Gastrocnemius medialis (tissue), 4 donors: ENCODE measurements around the gene MPPED2. TPM values are rescaled to one million over a fixed set of nuclear protein-coding genes. Genes with fewer than 3 reads are reported as not detected.

Experiments used
- ATAC-seq, 2 donors: fragments of 150-250 bp; one replicate each; pipeline ENCODE4 v1.9.1; 2016
- DNase-seq, 2 donors: peaks; one replicate each; pipeline ENCODE4 v3.0.0-alpha.2; 2019
- H3K27ac ChIP-seq, 4 donors: fragments of 200-600 bp; sonication (generic); 1 replicate in 1 of 4; 2 replicates in 3 of 4; pipeline ENCODE4 v1.5.1; 2016 to 2018; ENCODE audit warnings: mild to moderate bottlenecking in 2 of 4, moderate library complexity in 1 of 4
- H3K27me3 ChIP-seq, 3 donors: fragments of 200-600 bp; sonication (generic) in 2 of 3; 1 replicate in 1 of 3; 2 replicates in 2 of 3; pipeline versions ENCODE4 v1.5.1 to v1.6.0; 2016 to 2019; ENCODE audit warnings: mild to moderate bottlenecking in 1 of 3, moderate library complexity in 1 of 3
- H3K36me3 ChIP-seq, 2 donors: fragments of 200-600 bp; sonication (generic) in 1 of 2; one replicate each; pipeline ENCODE4 v1.5.1; 2017 to 2018
- H3K4me1 ChIP-seq, 2 donors: fragments of 200-600 bp; sonication (generic) in 1 of 2; one replicate each; pipeline ENCODE4 v1.5.1; 2016 to 2017; ENCODE audit warnings: mild to moderate bottlenecking in 2 of 2
- H3K4me3 ChIP-seq, 4 donors: fragments of 200-600 bp; sonication (generic) in 3 of 4; 1 replicate in 1 of 4; 2 replicates in 3 of 4; pipeline ENCODE4 v1.5.1; 2016 to 2019; ENCODE audit warnings: mild to moderate bottlenecking in 2 of 4
- H3K9me3 ChIP-seq, 3 donors: fragments of 200-600 bp; sonication (generic) in 2 of 3; 1 replicate in 1 of 3; 2 replicates in 2 of 3; pipeline ENCODE4 v1.5.1; 2016 to 2019
- CTCF ChIP-seq, 5 experiments: fragments of 450-650 bp in 3 of 5; fragments of 200-600 bp in 2 of 5; sonication (generic) in 2 of 5; IDR thresholded peaks in 4 of 5; conservative IDR thresholded peaks in 1 of 5; 1 replicate in 4 of 5; 2 replicates in 1 of 5; pipeline ENCODE4 v1.5.1; 2016 to 2019; ENCODE audit warnings: antibody characterized with exemption in 5 of 5, mild to moderate bottlenecking in 3 of 5, moderate library complexity in 3 of 5
- POLR2A ChIP-seq, 2 donors: fragments of 450-650 bp; IDR thresholded peaks; one replicate each; pipeline ENCODE4 v1.6.1; 2017; ENCODE audit warnings: antibody characterized with exemption in 2 of 2, mild to moderate bottlenecking in 2 of 2, moderate library complexity in 2 of 2
- in situ Hi-C, 4 donors: fragments of 200-750 bp; cut with MboI; loops; one replicate each; pipeline versions ENCODE4 v1.15.0 to v1.8.0; 2017; ENCODE audit warnings: low sequenced_read_pairs in 4 of 4
- intact Hi-C: fragments of 100-400 bp; cut with DNase I; formaldehyde crosslinking; loops from one replicate; pipeline ENCODE4 v1.15.1; 2023; ENCODE audit warnings: low total_unique reads
- total RNA-seq, 4 donors: library from RNA; depleted of rRNA; stranded (reverse); fragments of >200 nt; gene quantifications; one replicate each; pipeline versions ENCODE4 v1.1.0 to v1.2.3, GENCODE V29; 2016

Gene MPPED2
- total RNA-seq, 4 donors from 2014 or later = 0.78 to 4.4 (median 2.2) TPM

- DNase-seq = no peak
- Histone ChIP-seq H3K9me3 (no peaks in the 10 kb centered on the region), H3K27ac (no peak overlapping the region), H3K36me3 (no peaks in the 10 kb centered on the region), H3K27me3 (no peaks in the 10 kb centered on the region), H3K4me1 (no peaks in the 10 kb centered on the region), H3K4me3 (no peak overlapping the region)
- in situ Hi-C loops (no loop called here), intact Hi-C loops (no loop called here)
- TF ChIP-seq POLR2A (IDR thresholded peaks at IDR 0.05) (no peak), CTCF (IDR thresholded peaks at IDR 0.05 in 4 of 5, conservative IDR thresholded peaks at IDR 0.05 in 1 of 5) (no peak)
- ATAC-seq = no peak
Observed at GRCh38 chr11:30412509-30412908, 173.6 kb downstream of the MPPED2 start.

DNA sequence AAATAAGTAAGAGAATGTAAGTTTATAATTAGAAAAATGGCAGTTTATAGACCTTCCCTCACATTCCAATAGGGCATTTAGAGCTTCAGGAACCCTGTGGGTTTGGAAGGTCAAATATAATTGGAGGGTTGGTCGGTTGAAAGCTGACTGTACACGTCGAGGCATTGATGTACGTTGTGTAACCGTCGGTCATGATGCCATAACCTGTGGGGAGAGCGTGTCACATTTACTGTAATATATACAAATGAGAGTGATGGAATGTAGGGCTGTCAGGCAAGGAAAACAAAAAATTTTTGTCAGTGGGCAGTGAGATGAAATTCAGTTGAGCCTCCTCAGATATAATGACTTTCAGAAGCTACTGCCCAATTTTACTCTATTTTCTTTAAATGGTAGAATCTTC is 174.8 kb downstream of the MPPED2 start:
- in situ Hi-C loops = no loop called here
- ATAC-seq (no peak), DNase-seq (no peak)
- Histone ChIP-seq H3K27me3 (no peaks in the 10 kb centered on the region), H3K27ac (no peak overlapping the region), H3K4me3 (no peak overlapping the region), H3K36me3 (no peaks in the 10 kb centered on the region), H3K4me1 (no peaks in the 10 kb centered on the region), H3K9me3 (no peaks in the 10 kb centered on the region)
- TF ChIP-seq POLR2A (IDR thresholded peaks at IDR 0.05) (no peak), CTCF (IDR thresholded peaks at IDR 0.05 in 4 of 5, conservative IDR thresholded peaks at IDR 0.05 in 1 of 5) (no peak)
- intact Hi-C loops = no loop called here

GRCh38 chr11:30406978-30407762 is 179.0 kb downstream of the MPPED2 start:
- Histone ChIP-seq H3K9me3 (no peaks in the 10 kb centered on the region), H3K27me3 (no peaks in the 10 kb centered on the region), H3K36me3 (no peaks in the 10 kb centered on the region), H3K4me3 (no peak overlapping the region), H3K4me1 (no peaks in the 10 kb centered on the region), H3K27ac (no peak overlapping the region)
- intact Hi-C loops = no loop called here
- in situ Hi-C loops = no loop called here
- DNase-seq (no peak), ATAC-seq (no peak)
- TF ChIP-seq CTCF (IDR thresholded peaks at IDR 0.05 in 4 of 5, conservative IDR thresholded peaks at IDR 0.05 in 1 of 5) (no peak), POLR2A (IDR thresholded peaks at IDR 0.05) (no peak)

- Histone ChIP-seq H3K27me3 (no peaks in the 10 kb centered on the region), H3K4me3 (no peak overlapping the region), H3K9me3 (no peaks in the 10 kb centered on the region), H3K36me3 (no peaks in the 10 kb centered on the region), H3K4me1 (no peaks in the 10 kb centered on the region), H3K27ac (no peak overlapping the region)
- intact Hi-C loops (no loop called here), in situ Hi-C loops (no loop called here)
- no peak for ATAC-seq
- no peak for DNase-seq
- TF ChIP-seq POLR2A (IDR thresholded peaks at IDR 0.05) = no peak
- TF ChIP-seq CTCF (IDR thresholded peaks at IDR 0.05 in 4 of 5, conservative IDR thresholded peaks at IDR 0.05 in 1 of 5) = no peak
Observed at GRCh38 chr11:30405385-30405784, 180.8 kb downstream of the MPPED2 start.

GRCh38 chr11:30404136-30404535 is 182.0 kb downstream of the MPPED2 start:
- intact Hi-C loops (no loop called here), in situ Hi-C loops (no loop called here)

More at GRCh38 chr11:30404136-30404535, 182.0 kb downstream of the MPPED2 start:
- ATAC-seq = no peak
- no peak for DNase-seq
- TF ChIP-seq POLR2A (IDR thresholded peaks at IDR 0.05) (no peak), CTCF (IDR thresholded peaks at IDR 0.05 in 4 of 5, conservative IDR thresholded peaks at IDR 0.05 in 1 of 5) (no peak)
- no peaks in the 10 kb centered on the region for H3K9me3 ChIP-seq
- H3K27ac ChIP-seq = no peak overlapping the region
- no peak overlapping the region for H3K4me3 ChIP-seq
- H3K36me3 ChIP-seq = no peaks in the 10 kb centered on the region
- H3K4me1 ChIP-seq = no peaks in the 10 kb centered on the region
- no peaks in the 10 kb centered on the region for H3K27me3 ChIP-seq
